ENCODE measurements around the gene CEP295NL. TPM values are rescaled to one million over a fixed set of nuclear protein-coding genes. Genes with fewer than 3 reads are reported as not detected.

The CEP295NL gene
- total and polyA plus RNA-seq, 8 donors, result 0.21 to 5.1 (median 2.7) TPM

- FAIRE-seq, result no peak
Measured at GRCh38 chr17:78883089-78883532, 19.9 kb downstream of the CEP295NL start.

GRCh38 chr17:78882540-78883088 is 20.4 kb downstream of the CEP295NL start:
- no peaks in the 10 kb centered on the region for H3K27me3 ChIP-seq
- TF ChIP-seq, protein P1, sequence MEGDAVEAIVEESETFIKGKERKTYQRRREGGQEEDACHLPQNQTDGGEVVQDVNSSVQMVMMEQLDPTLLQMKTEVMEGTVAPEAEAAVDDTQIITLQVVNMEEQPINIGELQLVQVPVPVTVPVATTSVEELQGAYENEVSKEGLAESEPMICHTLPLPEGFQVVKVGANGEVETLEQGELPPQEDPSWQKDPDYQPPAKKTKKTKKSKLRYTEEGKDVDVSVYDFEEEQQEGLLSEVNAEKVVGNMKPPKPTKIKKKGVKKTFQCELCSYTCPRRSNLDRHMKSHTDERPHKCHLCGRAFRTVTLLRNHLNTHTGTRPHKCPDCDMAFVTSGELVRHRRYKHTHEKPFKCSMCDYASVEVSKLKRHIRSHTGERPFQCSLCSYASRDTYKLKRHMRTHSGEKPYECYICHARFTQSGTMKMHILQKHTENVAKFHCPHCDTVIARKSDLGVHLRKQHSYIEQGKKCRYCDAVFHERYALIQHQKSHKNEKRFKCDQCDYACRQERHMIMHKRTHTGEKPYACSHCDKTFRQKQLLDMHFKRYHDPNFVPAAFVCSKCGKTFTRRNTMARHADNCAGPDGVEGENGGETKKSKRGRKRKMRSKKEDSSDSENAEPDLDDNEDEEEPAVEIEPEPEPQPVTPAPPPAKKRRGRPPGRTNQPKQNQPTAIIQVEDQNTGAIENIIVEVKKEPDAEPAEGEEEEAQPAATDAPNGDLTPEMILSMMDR (IDR thresholded peaks at IDR 0.05), result no peak
- peaks cover 1 to 11% (median 4%) of the 10 kb centered on the region in 3 donors for H3K4me1 ChIP-seq
- peak in 1 of 4 donors; percentile 2 for ATAC-seq
- 77 to 84% methylated on average over 14 of the region's 14 CpGs for WGBS, 2 donors
- intact Hi-C loops (cut with DNase I), result no loop called here
- peak overlapping the region; percentile 44 to 79 (median 72) for H3K27ac ChIP-seq
- FAIRE-seq, result no peak
- H3K4me3 ChIP-seq, result no peak overlapping the region
- DNase-seq, result peak in 1 of 6 donors; percentile 50
- no peaks in the 10 kb centered on the region for H3K9me3 ChIP-seq
- no peaks in the 10 kb centered on the region for H3K36me3 ChIP-seq

More at GRCh38 chr17:78883089-78883532, 19.9 kb downstream of the CEP295NL start:
- Histone ChIP-seq H3K36me3 (no peaks in the 10 kb centered on the region), H3K27me3 (no peaks in the 10 kb centered on the region), H3K4me1 (peaks cover 0 to 10% (median 4%) of the 10 kb centered on the region in 3 donors), H3K9me3 (no peaks in the 10 kb centered on the region), H3K4me3 (no peak overlapping the region), H3K27ac (peak overlapping the region; percentile 44 to 79 (median 72))
- DNase-seq (peak in 3 of 6 donors; percentile 36 to 58 (median 55)), ATAC-seq (peak in 3 of 4 donors; percentile 54 to 66 (median 61))
- TF ChIP-seq, protein P1 (IDR thresholded peaks at IDR 0.05), result no peak
- intact Hi-C loops (cut with DNase I), result no loop called here
- WGBS, 2 donors, result 62 to 71% methylated on average over 10 of the region's 10 CpGs

- FAIRE-seq (no peak), DNase-seq (peak in 4 of 6 donors; percentile 42 to 66 (median 54)), ATAC-seq (no peak)
- H3K4me3 ChIP-seq, result no peak overlapping the region
- no peaks in the 10 kb centered on the region for H3K36me3 ChIP-seq
- no peaks in the 10 kb centered on the region for H3K27me3 ChIP-seq
- peak overlapping the region in 3 of 4 donors; percentile 42 to 71 (median 63) for H3K27ac ChIP-seq
- intact Hi-C loops (cut with DNase I), result loop anchor here in 2 of 3 donors (10.0 kb wide), 1 partner anchor 45 kb away; the partner anchor contains the start of gene TIMP2 (in 2 of the 2)
- H3K9me3 ChIP-seq, result no peaks in the 10 kb centered on the region
- TF ChIP-seq, protein P1 (IDR thresholded peaks at IDR 0.05), result no peak
- 66 to 67% methylated on average over 28 of the region's 28 CpGs for WGBS, 2 donors
- H3K4me1 ChIP-seq, result peaks cover 21 to 35% (median 24%) of the 10 kb centered on the region in 3 donors
Measured at GRCh38 chr17:78879635-78880186, 23.3 kb downstream of the CEP295NL start.

- ATAC-seq, result no peak
- intact Hi-C loops (cut with DNase I), result loop anchor here in 2 of 3 donors (10.0 kb wide), 1 partner anchor 46 kb away; the partner anchor contains the start of gene TIMP2 (in 2 of the 2)
- H3K4me1 ChIP-seq, result peaks cover 24 to 33% (median 26%) of the 10 kb centered on the region in 3 donors
- TF ChIP-seq, protein P1 (IDR thresholded peaks at IDR 0.05), result no peak
- no peaks in the 10 kb centered on the region for H3K27me3 ChIP-seq
- no peak for DNase-seq
- WGBS, 2 donors, result 91% methylated on average over 14 of the region's 14 CpGs
- H3K4me3 ChIP-seq, result no peak overlapping the region
- FAIRE-seq, result no peak
- H3K9me3 ChIP-seq, result no peaks in the 10 kb centered on the region
- H3K27ac ChIP-seq, result peak overlapping the region; percentile 3 to 71 (median 52)
- no peaks in the 10 kb centered on the region for H3K36me3 ChIP-seq
Measured at GRCh38 chr17:78878871-78879527, 24.0 kb downstream of the CEP295NL start.

All from pancreas (tissue), 10 donors.